ENCODE results near the gene LPP.

- no peak for TF ChIP-seq EZH2phosphoT487 (IDR thresholded peaks at IDR 0.05; ENCODE audit: borderline replicate concordance, low read length)
- TF ChIP-seq, protein P1, sequence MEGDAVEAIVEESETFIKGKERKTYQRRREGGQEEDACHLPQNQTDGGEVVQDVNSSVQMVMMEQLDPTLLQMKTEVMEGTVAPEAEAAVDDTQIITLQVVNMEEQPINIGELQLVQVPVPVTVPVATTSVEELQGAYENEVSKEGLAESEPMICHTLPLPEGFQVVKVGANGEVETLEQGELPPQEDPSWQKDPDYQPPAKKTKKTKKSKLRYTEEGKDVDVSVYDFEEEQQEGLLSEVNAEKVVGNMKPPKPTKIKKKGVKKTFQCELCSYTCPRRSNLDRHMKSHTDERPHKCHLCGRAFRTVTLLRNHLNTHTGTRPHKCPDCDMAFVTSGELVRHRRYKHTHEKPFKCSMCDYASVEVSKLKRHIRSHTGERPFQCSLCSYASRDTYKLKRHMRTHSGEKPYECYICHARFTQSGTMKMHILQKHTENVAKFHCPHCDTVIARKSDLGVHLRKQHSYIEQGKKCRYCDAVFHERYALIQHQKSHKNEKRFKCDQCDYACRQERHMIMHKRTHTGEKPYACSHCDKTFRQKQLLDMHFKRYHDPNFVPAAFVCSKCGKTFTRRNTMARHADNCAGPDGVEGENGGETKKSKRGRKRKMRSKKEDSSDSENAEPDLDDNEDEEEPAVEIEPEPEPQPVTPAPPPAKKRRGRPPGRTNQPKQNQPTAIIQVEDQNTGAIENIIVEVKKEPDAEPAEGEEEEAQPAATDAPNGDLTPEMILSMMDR (IDR thresholded peaks at IDR 0.05; ENCODE audit: low read depth, low read length, poor library complexity, severe bottlenecking), result no peak
Measured at GRCh38 chr3:188712991-188713390, 559.0 kb downstream of the LPP start.
